GM19372 (cell line): ENCODE measurements around the gene PKP3.
"Not testable (repeated sequence)": the region's sequence is repeated elsewhere in the genome, so short reads cannot be mapped to it uniquely, and the experiment has no call there.

ENCODE experiments used
- ATAC-seq: cut with Tn5 transposase; IDR thresholded peaks from one replicate; pipeline ENCODE4 v1.9.1; 2021; ENCODE audit warnings: mild to moderate bottlenecking, low read depth, moderate library complexity; ENCODE audit not compliant: unreplicated experiment

The PKP3 gene

DNA sequence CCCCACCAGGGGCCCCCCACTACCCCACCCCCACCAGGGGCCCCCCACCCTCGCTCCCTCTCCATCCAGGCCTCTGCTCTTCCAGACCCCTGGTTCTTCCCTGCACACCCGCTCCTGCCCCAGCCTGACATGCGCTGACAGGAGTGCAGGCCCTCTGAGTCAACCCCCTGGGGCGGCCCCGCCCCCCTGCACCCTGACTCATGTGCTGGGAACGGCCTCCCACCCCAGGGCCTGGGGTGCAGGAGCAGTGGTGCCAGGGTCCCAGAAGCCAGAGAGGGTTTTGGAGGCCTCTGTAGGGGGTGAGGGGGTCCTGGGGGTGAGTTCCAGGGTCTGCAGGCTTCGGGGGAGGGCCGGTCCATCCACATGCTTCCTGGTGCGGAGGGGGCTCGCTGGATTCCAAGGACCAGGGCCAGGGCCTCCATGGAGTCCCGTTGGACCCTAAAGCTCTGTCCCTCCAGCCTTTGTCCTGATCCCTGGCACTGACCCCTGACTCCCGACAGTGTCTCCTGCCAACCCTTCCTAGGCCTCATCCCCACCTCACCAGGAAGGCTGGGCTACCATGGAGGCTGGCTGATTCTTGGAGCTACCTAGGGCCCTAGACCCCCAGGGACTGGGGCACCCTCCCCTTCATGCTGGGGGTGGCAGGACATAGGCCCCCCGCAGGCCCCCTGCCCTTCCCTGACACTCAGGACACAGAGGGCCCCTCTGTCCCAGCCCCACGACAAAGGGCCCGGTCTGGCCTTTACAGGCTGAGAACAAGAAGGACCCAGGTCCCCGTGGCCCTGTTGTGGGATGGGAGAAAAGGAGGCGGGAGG lies 583 bp upstream of the PKP3 start:
- no peak for ATAC-seq

DNA sequence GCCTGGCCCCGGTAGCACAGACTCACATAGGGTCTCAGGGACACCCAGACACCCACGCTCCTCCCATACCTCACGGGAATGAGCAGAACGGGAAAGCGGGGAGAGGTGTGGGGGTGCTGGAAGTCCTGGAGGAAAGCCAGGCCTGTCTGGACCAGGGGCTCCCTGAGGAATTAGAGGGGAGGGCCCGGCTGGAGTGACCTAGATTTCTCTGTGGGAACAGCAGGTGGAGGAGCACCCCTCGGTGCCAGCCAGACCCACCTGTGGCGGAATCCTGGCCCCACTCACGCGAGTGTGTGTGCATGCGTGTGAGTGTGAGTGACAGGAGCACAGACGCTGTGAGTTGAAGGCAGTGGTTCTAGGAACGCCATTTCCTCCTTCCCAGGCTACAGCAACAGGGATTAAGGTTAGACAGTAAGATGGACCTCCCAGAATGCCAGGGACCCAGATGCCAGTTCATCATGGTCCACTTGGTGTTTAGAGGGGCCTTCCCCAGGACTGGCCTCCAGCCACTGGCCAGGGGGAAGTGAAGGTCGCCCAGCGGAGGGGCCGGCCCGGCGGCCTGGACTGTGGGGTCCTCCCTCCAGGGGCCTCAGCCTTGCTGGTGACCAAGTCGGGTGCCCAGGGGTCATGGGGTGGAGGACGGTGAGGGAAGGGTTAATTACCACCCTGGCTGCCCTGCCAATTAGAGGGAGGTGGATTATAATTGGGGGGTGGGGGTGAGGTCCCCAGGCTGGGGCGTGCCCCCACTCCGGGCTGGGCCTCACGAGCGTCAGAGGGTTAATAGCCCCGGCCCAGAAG lies 1.0 kb downstream of the PKP3 start:
- no peak for ATAC-seq

DNA sequence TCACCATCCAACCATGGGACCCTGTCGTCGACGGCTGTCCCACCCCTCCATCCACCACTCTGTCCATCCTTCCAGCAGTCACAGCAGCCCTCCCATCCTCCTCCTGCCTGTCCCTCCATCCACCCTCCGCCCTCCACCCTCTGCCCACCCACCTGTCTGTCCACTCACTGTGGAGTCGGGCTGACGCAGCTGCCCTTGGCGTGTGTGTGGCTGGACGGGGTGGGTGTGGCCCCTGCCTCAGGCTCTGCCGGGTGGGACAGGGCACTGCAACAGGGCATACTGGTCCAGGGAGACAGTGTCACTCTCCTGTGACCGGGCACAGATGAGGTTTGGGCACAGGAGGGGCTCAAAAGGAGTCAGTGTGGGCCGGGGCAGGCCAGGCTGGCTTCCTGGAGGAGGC lies 1.9 kb downstream of the PKP3 start:
- no peak for ATAC-seq

DNA sequence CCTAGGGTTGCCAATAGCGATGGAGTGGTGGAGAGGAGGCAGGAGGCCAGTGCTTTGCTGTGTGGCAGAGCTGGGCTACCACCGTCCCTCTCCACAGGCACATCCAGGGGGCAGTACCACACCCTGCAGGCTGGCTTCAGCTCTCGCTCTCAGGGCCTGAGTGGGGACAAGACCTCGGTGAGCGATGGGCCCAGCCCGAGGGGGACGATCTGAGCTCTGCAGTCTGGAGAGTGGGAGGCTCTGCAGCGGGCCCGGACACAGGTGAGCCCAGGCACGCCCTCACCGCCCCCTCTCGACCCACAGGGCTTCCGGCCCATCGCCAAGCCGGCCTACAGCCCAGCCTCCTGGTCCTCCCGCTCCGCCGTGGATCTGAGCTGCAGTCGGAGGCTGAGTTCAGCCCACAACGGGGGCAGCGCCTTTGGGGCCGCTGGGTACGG lies 2.5 kb downstream of the PKP3 start:
- no peak for ATAC-seq

DNA sequence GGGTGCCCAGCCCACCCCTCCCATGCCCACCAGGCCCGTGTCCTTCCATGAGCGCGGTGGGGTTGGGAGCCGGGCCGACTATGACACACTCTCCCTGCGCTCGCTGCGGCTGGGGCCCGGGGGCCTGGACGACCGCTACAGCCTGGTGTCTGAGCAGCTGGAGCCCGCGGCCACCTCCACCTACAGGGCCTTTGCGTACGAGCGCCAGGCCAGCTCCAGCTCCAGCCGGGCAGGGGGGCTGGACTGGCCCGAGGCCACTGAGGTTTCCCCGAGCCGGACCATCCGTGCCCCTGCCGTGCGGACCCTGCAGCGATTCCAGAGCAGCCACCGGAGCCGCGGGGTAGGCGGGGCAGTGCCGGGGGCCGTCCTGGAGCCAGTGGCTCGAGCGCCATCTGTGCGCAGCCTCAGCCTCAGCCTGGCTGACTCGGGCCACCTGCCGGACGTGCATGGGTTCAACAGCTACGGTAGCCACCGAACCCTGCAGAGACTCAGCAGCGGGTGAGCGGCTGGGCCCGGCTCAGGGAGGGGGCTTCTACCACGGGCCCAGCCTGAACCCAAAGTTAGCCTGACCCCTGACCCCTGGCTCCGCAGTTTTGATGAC lies 3.0 kb downstream of the PKP3 start:
- ATAC-seq, result peak; percentile 53

DNA sequence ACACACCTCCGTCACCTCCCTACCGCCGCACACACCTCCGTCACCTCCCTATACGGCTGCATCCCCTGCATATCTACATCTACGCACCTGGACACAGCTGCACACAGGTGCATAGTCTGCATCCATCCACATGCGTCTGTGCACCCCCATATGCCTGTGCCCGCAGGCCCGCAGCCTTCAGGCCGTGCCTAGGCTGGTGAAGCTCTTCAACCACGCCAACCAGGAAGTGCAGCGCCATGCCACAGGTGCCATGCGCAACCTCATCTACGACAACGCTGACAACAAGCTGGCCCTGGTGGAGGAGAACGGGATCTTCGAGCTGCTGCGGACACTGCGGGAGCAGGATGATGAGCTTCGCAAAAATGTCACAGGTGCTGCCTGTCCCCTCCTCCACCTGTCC lies 4.8 kb downstream of the PKP3 start:
- ATAC-seq, result no peak

DNA sequence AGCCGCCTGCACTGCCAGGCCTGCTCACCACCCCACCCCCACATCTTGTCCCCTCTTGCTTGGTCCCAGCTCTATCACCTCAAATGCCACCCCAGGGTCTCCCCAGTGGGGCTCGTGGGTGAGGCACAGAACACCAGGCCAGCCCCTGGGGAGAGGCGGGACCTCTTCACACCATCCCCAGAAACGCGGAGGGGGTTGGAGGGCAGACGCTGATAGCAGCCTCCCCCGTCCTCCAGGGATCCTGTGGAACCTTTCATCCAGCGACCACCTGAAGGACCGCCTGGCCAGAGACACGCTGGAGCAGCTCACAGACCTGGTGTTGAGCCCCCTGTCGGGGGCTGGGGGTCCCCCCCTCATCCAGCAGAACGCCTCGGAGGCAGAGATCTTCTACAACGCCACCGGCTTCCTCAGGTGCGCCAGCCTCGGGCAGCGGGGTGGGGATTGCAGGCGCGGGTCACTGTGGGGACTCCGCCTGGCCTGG lies 5.8 kb downstream of the PKP3 start:
- no peak for ATAC-seq

DNA sequence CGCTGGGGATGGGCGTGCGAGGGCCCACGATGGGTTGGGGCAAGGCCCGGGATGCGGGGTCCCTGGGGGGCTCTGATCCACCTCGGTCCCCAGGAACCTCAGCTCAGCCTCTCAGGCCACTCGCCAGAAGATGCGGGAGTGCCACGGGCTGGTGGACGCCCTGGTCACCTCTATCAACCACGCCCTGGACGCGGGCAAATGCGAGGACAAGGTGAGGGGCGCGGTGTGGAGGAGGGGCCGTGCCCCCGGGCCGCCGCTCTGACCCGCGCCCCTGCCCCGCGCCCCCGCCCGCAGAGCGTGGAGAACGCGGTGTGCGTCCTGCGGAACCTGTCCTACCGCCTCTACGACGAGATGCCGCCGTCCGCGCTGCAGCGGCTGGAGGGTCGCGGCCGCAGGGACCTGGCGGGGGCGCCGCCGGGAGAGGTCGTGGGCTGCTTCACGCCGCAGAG lies 6.3 kb downstream of the PKP3 start:
- no peak for ATAC-seq

DNA sequence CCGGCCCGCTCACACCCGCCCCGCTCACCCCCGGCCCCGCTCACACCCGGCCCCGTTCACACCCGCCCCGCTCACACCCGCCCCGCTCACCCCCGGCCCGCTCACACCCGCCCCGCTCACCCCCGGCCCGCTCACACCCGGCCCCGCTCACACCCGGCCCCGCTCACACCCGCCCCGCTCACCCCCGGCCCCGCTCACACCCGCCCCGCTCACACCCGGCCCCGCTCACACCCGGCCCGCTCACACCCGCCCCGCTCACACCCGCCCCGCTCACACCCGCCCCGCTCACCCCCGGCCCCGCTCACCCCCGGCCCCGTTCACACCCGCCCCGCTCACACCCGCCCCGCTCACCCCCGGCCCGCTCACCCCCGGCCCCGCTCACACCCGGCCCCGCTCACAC lies 7.2 kb downstream of the PKP3 start:
- ATAC-seq, result not testable (repeated sequence)

DNA sequence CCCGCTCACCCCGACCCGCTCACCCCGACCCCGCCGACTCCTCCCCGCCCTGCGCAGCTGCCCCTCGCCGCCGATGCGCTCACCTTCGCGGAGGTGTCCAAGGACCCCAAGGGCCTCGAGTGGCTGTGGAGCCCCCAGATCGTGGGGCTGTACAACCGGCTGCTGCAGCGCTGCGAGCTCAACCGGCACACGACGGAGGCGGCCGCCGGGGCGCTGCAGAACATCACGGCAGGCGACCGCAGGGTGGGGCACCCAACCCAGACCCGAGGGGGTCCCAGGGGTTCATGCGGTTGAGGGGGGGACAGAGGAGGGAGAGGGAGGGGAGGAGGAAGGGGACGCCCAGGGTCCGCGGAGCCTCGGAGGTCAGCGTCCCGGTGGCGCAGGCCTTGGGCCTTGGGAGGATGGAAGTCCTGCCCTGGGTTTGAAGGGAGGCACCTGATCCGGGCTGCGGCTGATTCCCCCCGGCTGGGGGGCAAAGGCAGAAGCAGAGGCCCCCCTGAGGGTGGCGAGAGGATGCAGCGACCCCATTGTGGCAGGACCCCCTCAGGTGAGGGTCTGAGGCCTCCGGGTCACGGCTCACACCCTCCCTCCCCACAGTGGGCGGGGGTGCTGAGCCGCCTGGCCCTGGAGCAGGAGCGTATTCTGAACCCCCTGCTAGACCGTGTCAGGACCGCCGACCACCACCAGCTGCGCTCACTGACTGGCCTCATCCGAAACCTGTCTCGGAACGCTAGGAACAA lies 9.2 kb downstream of the PKP3 start:
- no peak for ATAC-seq

DNA sequence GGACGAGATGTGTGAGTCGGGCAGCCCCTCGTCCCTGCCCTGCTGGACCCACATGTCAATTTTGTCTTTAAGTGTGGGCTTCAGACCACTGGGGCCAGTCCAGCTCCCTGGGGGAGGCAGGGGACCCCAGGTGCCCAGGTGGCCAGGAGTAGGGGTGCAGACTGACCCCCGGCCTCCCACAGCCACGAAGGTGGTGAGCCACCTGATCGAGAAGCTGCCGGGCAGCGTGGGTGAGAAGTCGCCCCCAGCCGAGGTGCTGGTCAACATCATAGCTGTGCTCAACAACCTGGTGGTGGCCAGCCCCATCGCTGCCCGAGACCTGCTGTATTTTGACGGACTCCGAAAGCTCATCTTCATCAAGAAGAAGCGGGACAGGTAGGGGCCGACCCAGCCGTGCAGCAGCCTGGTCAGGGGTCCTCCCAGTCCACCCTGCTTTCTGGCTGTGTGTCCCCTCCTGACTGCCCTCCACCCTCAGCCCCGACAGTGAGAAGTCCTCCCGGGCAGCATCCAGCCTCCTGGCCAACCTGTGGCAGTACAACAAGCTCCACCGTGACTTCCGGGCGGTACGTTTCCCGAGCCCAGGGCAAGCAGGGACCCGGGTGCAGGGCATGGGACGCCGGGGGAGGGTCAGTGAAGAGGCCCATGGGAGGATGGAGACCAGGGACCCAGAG lies 9.9 kb downstream of the PKP3 start:
- ATAC-seq, result no peak

DNA sequence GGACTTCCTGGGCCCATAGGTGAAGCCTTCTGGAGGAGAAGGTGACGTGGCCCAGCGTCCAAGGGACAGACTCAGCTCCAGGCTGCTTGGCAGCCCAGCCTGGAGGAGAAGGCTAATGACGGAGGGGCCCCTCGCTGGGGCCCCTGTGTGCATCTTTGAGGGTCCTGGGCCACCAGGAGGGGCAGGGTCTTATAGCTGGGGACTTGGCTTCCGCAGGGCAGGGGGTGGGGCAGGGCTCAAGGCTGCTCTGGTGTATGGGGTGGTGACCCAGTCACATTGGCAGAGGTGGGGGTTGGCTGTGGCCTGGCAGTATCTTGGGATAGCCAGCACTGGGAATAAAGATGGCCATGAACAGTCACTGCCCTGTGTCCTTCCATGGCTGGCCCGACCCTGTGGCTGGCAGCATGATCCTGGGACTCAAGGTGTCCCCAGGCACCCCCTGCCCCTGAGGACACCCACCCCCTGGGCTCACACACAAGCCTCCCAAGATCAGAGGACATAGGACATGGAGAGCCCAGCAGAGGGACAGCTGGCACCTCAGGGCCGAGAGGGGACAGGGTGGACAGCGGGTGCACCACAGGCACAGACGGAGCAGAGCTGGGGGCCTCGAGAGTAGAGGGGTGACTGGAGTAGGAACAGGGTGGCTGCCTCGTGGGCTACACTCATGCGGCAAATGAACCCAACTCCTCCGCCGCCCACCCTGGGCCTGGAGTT lies 10.7 kb downstream of the PKP3 start:
- ATAC-seq, result no peak

DNA sequence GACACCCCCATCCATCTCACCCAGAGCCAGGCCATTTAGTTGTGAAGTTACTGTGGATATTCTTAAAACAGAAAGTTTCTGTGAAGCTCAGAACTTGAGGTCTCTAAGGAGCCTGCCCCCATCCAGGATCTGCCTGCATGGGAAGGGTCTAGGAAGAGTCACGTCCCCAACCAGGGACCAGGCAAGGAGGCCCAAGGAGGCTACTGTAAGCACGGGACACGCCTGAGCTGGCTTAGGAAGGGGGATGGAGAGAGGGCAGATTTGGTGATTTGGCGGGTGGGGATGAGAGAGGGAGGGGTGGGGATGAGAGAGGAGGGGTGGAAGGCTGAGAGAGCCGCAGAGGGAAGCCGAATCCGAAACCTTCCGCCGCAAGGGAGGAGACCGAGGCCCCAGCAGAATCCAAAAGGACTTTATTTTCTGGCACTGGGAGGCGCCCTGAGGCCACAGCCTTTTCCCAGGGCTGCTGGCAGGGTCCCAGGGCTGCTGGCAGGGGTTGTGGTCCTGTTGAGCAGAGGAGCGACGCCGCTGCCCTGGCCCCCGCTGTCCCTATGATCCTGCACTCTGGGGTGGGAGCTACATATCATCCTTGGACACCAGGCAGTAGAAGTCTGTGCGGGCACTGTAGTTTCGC lies 11.4 kb downstream of the PKP3 start:
- no peak for ATAC-seq

DNA sequence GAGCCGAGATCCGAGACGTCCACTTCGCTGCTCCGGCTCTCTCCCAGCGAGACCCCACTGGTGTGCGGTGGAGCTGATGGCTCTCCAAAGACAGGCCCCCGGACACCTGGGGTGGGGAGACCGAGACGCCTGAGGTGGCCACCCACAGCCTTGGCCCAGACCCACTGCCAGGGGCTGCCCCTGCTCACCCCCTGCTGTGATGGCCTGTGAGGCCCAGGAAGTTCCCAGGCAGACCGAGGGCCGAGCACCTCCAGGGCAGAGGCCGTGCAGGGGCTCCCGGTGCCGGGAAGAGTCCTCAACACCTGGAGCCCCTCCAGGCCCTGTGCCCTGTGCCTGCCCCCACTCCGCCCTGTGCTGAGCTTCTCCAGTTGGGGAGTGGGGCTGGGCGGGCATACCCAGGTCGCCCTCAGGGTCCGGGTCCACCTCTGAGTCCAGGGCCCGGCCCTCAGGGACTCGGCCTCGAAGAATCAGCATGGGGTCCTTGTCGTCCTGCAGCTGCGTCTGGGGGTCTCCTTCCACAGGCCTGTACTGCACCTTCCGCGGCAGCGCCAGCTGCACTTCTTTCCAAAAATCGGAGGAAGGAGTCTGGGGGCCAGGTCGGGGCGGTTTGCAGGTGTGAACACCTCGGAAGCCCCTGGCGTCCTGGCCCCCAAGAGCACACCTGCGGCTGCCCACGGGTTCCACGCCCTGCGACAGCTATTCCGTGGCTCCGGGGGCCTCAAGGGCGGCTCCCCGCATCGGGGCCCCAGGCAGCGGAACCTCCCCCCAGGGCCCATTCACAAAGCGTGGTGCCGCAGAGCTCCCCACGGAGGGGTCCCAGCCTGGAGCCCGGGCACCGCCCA lies 12.2 kb downstream of the PKP3 start:
- no peak for ATAC-seq

DNA sequence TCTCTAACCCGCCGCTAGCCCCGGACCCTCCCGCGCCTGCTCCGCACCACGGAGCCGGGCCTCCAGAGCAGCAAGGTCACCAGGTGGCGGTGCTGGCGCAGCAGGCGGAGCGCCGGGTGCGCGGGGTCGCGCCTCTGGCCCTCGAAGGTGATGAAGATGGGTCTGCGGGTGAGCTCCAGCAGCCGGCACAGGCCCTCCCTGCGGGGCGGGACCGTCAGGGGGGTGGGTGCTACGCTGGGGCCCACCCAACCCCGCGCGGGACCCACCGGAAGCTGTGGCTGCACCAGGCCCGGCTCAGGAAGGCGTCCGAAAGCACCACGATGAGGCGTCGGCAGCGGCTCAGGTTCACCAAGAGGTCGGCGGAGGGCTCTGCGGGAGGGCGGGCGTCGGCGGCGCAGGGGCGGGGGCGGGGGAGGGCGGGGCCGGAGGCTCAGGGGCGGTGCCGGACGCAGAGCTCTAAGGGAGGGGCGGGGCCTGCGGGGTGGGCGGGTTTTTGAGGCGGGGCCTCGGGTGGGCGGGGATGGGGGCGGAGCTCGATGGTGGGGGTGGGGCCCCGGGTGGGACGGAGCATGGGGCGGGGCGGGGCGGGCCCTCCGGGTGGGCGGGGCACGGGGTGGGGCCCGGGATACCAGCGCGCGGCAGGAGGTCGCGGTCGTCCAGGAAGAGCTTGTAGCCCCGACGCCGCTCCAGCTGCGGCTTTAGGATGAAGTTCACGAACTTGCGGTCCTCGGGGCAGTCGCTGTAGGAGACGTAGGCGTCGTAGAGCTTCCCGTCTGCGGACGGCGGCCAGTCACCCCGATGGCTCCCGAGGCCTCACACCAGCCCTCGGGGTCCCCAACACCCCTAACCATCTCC lies 13.0 kb downstream of the PKP3 start:
- peak; percentile 82 for ATAC-seq

DNA sequence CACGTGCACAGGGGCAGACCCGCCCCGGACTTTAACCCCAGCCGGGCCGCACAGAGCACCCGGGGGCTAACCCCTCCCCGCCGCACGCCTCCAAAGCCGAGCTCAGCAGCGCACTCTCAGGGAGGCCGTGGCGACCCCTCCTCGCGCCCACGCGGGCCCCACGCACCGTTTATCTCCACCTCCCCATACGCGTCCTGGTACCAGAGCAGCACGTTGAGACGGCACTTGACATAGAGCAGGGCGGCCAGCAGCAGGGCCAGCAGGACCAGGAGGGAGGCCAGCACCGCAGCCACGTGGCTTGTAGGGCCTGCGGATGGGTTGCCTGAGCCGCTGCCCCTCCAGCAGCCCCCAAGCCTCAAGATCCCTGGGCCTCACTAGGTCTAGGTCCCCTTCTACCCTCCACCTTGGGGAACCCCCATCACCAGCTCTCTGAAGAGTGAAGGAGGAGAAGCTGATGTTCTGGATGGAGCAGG lies 13.7 kb downstream of the PKP3 start:
- no peak for ATAC-seq
